ENCODE data around the gene TLR10.

TLR10 gene

GRCh38 chr4:38723726-38724474 is 58.9 kb downstream of the TLR10 start:
- in situ Hi-C loops (cut with MboI; ENCODE audit: low pct_unique_long_range_greater_than_20kb, low sequenced_read_pairs, unreplicated experiment), result no loop called here
- DNase-seq (ENCODE audit: low spot score), result no peak
- no peak for TF ChIP-seq CTCF (IDR thresholded peaks at IDR 0.05; ENCODE audit: extremely low read depth, insufficient read depth, missing control alignments)

- in situ Hi-C loops (cut with MboI; ENCODE audit: low pct_unique_long_range_greater_than_20kb, low sequenced_read_pairs, unreplicated experiment), result no loop called here
- DNase-seq (ENCODE audit: low spot score), result no peak
Observed at GRCh38 chr4:38723114-38723513, 59.7 kb downstream of the TLR10 start.

More at GRCh38 chr4:38723114-38723513, 59.7 kb downstream of the TLR10 start:
- TF ChIP-seq CTCF (IDR thresholded peaks at IDR 0.05; ENCODE audit: extremely low read depth, insufficient read depth, missing control alignments), result no peak
